ENCODE results near the gene PPIG. TPM values are rescaled to one million over a fixed set of nuclear protein-coding genes. Genes with fewer than 3 reads are reported as not detected.

The PPIG gene
- total RNA-seq, 2 donors from 2014 or later, result 59.5 to 72.7 TPM

GRCh38 chr2:169661265-169661664, 77.1 kb downstream of the PPIG start:
- WGBS, 2 experiments (ENCODE audit: insufficient coverage in 1 of 2, insufficient read length in 1 of 2), result 83 to 93% methylated on average over 2 to 3 of the region's 3 CpGs
- Histone ChIP-seq H3K4me3 (ENCODE audit: low read length) (no peak overlapping the region), H3K9me3 (ENCODE audit: control insufficient read depth, low read length) (no peaks in the 10 kb centered on the region), H3K4me1 (ENCODE audit: control insufficient read depth, insufficient read depth, low read length) (no peaks in the 10 kb centered on the region), H3K27ac (ENCODE audit: low read depth, low read length) (no peak overlapping the region), H3K36me3 (ENCODE audit: control insufficient read depth, insufficient read depth, low read length) (no peaks in the 10 kb centered on the region), H3K9ac (ENCODE audit: extremely low read depth, low read length, poor library complexity, severe bottlenecking) (no peak overlapping the region), H3K27me3 (ENCODE audit: control insufficient read depth, insufficient read depth, low read length, poor library complexity, severe bottlenecking) (peaks cover 37% of the 10 kb centered on the region)
- Mint-ChIP-seq H3K27ac (no peak overlapping the region), H3K36me3 (ENCODE audit: low read depth) (no peaks in the 10 kb centered on the region), H3K9me3 (no peaks in the 10 kb centered on the region), H3K27me3 (ENCODE audit: insufficient read depth) (peaks cover 9% of the 10 kb centered on the region), H3K4me3 (no peak overlapping the region), H3K4me1 (no peaks in the 10 kb centered on the region)
- TF ChIP-seq, protein P1, sequence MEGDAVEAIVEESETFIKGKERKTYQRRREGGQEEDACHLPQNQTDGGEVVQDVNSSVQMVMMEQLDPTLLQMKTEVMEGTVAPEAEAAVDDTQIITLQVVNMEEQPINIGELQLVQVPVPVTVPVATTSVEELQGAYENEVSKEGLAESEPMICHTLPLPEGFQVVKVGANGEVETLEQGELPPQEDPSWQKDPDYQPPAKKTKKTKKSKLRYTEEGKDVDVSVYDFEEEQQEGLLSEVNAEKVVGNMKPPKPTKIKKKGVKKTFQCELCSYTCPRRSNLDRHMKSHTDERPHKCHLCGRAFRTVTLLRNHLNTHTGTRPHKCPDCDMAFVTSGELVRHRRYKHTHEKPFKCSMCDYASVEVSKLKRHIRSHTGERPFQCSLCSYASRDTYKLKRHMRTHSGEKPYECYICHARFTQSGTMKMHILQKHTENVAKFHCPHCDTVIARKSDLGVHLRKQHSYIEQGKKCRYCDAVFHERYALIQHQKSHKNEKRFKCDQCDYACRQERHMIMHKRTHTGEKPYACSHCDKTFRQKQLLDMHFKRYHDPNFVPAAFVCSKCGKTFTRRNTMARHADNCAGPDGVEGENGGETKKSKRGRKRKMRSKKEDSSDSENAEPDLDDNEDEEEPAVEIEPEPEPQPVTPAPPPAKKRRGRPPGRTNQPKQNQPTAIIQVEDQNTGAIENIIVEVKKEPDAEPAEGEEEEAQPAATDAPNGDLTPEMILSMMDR (conservative IDR thresholded peaks at IDR 0.05), result no peak
- no peak for DNase-seq

DNA sequence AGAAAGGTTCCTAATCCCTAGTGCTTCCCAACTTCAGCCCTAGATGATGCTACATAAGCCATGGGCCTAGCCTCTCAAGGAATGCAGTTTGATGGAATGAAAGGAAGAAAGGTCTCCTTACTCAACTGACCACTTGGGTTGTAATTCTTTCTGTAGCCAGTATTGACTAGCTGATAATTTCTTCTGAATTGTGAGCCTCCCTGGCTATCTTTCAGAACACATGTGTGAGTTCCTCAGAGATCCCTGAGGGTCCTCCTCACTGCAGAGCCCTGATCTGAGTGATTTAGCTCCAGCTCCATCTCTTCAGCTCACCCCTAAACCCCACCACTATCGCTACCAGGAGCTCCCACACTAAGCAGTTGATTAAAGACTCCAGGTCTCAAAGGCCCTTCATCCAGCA, 78.6 kb downstream of the PPIG start:
- no peaks in the 10 kb centered on the region for H3K9me3 Mint-ChIP-seq
- TF ChIP-seq, protein P1 (conservative IDR thresholded peaks at IDR 0.05), result no peak
- Histone ChIP-seq H3K4me3 (ENCODE audit: low read length) (no peak overlapping the region), H3K4me1 (ENCODE audit: control insufficient read depth, insufficient read depth, low read length) (no peaks in the 10 kb centered on the region), H3K27me3 (ENCODE audit: control insufficient read depth, insufficient read depth, low read length, poor library complexity, severe bottlenecking) (peaks cover 48% of the 10 kb centered on the region), H3K27ac (ENCODE audit: low read depth, low read length) (no peak overlapping the region), H3K36me3 (ENCODE audit: control insufficient read depth, insufficient read depth, low read length) (no peaks in the 10 kb centered on the region), H3K9ac (ENCODE audit: extremely low read depth, low read length, poor library complexity, severe bottlenecking) (no peak overlapping the region), H3K9me3 (ENCODE audit: control insufficient read depth, low read length) (no peaks in the 10 kb centered on the region)
- DNase-seq, result no peak
- H3K4me3 Mint-ChIP-seq, result no peak overlapping the region
- no peaks in the 10 kb centered on the region for H3K4me1 Mint-ChIP-seq
- no peak overlapping the region for H3K27ac Mint-ChIP-seq
- H3K36me3 Mint-ChIP-seq (ENCODE audit: low read depth), result no peaks in the 10 kb centered on the region
- H3K27me3 Mint-ChIP-seq (ENCODE audit: insufficient read depth), result peaks cover 9% of the 10 kb centered on the region
- WGBS, 2 experiments (ENCODE audit: insufficient coverage in 1 of 2, insufficient read length in 1 of 2), result 84 to 100% methylated on average over 1 of the region's 1 CpG

DNA sequence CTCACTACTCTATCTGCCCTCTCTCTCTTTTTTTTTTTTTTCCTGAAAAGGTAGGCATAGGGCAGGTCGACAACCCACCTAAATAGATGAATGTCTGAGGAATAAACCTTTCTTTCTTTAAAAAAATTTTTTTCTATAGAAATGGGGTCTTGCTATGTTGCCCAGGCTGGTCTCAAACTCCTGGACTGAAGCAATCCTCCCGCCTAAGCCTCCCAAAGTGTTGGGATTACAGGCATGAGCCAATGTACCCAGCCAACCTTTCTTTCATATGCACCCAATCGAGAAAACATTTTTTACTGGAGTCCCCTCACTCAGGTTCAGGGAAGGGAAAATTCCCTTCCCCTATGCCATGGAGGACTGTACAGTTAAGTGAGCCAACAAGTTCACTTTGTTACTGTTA, 79.1 kb downstream of the PPIG start:
- peaks cover 12% of the 10 kb centered on the region for H3K27me3 Mint-ChIP-seq (ENCODE audit: insufficient read depth)
- Histone ChIP-seq H3K9ac (ENCODE audit: extremely low read depth, low read length, poor library complexity, severe bottlenecking) (no peak overlapping the region), H3K36me3 (ENCODE audit: control insufficient read depth, insufficient read depth, low read length) (no peaks in the 10 kb centered on the region), H3K4me1 (ENCODE audit: control insufficient read depth, insufficient read depth, low read length) (no peaks in the 10 kb centered on the region), H3K27ac (ENCODE audit: low read depth, low read length) (no peak overlapping the region), H3K27me3 (ENCODE audit: control insufficient read depth, insufficient read depth, low read length, poor library complexity, severe bottlenecking) (peaks cover 53% of the 10 kb centered on the region), H3K4me3 (ENCODE audit: low read length) (no peak overlapping the region), H3K9me3 (ENCODE audit: control insufficient read depth, low read length) (no peaks in the 10 kb centered on the region)
- DNase-seq, result no peak
- TF ChIP-seq, protein P1 (conservative IDR thresholded peaks at IDR 0.05), result no peak
- no peaks in the 10 kb centered on the region for H3K36me3 Mint-ChIP-seq (ENCODE audit: low read depth)
- H3K4me1 Mint-ChIP-seq, result no peaks in the 10 kb centered on the region
- H3K4me3 Mint-ChIP-seq, result no peak overlapping the region
- H3K27ac Mint-ChIP-seq, result no peak overlapping the region
- no peaks in the 10 kb centered on the region for H3K9me3 Mint-ChIP-seq
- WGBS, 2 experiments (ENCODE audit: insufficient coverage in 1 of 2, insufficient read length in 1 of 2), result 89 to 100% methylated on average over 2 of the region's 3 CpGs

Measured in endodermal cell (in vitro differentiated cells).